22Rv1 (cell line): Measurements from ENCODE around the gene TSPYL2.

Source experiments
- H3K27ac ChIP-seq: fragments of 450-650 bp; 2 replicates; pipeline ENCODE4 v1.5.1; 2017
- CTCF ChIP-seq: fragments of 450-650 bp; IDR thresholded peaks from 2 replicates; pipeline ENCODE4 v1.5.1; 2017; ENCODE audit warnings: mild to moderate bottlenecking
- ZFX ChIP-seq: fragments of 450-650 bp; IDR thresholded peaks from 2 replicates; pipeline ENCODE4 v1.6.1; 2017; ENCODE audit warnings: antibody characterized with exemption, borderline replicate concordance

Gene TSPYL2

DNA sequence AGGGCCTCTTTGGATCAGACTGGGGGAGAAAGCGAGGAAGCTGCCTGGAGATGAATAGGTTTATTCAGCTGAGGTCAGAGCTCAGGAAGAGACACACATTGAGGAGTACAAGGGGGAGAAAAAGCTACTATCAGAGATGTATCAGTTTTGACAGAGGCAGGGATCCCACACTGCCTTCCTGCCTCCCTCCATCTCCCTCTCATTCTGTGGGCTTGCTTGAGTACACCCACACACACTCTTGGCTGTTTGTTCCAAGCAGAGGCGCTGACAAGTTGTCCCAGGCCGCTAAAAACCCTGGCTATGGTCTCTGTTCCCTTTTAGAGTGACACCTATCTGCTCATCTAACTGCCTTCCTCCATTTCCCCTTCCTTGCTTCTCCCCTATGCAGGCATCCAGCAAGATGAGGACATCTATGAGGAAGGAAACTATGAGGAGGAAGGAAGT, 5.2 kb downstream of the TSPYL2 start:
- TF ChIP-seq CTCF, result no peak
- no peak for TF ChIP-seq ZFX
- peak overlapping the region; percentile 85 for H3K27ac ChIP-seq

GRCh38 chrX:53088136-53088974, 6.2 kb downstream of the TSPYL2 start:
- TF ChIP-seq CTCF (no peak), ZFX (no peak)
- H3K27ac ChIP-seq, result peak overlapping the region; percentile 85

DNA sequence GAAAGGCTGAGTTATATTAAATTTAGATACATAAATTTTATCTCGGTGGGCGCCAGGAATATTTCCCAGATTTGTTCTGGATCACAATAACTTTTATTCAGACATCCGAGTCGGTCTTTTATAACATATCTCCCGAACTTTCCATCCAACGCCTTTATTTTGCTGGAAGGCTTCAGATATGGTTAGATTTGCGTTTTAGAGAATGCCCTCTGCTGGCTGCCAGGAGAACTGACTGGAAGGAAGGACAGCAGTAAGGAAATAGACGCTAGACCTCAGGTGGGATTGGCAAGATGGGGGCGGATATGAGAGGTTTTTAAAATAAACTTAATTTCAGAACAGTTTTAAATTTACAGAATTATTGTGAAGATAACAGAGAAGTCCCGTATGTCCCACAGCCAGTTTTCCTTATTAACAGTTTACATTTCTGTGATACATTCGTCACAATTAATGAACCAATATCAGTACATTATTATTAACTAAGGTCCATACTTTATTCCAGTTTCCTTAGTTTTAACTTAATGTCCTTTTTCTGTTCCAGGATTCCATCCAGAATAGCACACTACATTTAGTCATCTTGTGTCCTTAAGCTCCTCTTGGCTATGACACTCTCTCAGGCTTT, 7.2 kb downstream of the TSPYL2 start:
- peak overlapping the region; percentile 85 for H3K27ac ChIP-seq

DNA sequence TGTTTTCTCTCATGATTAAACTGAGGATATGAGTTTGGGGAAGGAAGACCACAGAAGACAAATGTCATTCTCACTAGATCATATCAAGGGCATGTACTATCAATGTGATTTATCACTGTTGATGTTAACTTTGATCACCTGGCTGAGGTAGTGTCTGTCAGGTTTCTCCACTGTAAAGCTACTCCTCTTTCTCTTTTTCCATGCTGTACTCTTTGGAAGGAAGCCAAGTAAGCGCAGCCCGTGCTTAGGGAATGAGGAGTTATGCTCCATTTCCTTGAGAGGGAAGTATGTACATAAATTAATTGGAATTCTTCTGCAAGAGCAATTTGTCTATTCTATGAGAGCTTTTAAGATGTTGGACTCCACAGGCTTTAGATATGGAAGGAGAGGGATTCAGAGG, 7.8 kb downstream of the TSPYL2 start:
- TF ChIP-seq ZFX, result no peak
- TF ChIP-seq CTCF, result no peak
- no peak overlapping the region for H3K27ac ChIP-seq

More for the DNA sequence above, 7.2 kb downstream of the TSPYL2 start:
- TF ChIP-seq ZFX, result no peak
- peak; percentile 77 for TF ChIP-seq CTCF

GRCh38 chrX:53091354-53091753, 9.2 kb downstream of the TSPYL2 start:
- no peak overlapping the region for H3K27ac ChIP-seq

DNA sequence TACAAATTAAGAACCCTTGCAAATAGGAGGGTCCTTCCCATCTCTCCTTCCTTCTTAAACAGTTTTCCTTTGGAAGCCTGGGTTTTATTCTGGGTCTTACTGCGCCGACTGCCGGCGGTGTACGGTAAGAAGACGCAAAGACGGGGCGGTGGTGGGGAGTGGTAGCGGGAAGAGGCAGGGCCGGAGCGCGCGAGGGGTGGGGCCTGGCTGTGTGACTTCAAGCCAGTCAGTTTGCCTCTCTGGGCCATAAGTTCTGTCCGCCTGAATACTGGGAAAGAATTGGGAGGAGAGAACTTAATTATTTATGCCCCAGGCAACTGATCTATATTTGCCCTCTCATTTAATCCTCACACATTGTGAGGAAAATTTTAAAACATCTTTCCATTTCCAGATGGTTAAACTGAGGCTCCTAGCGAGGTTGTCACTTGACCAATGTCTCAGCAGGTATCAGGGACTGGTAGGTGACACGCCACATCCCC, 11.0 kb downstream of the TSPYL2 start:
- peak overlapping the region; percentile 93 for H3K27ac ChIP-seq
- no peak for TF ChIP-seq ZFX
- TF ChIP-seq CTCF, result peak; percentile 66

More at GRCh38 chrX:53091354-53091753, 9.2 kb downstream of the TSPYL2 start:
- no peak for TF ChIP-seq ZFX
- no peak for TF ChIP-seq CTCF
